ENCODE measurements around the gene ST7.

- no peak for TF ChIP-seq POLR2A (IDR thresholded peaks at IDR 0.05)
- no peak for TF ChIP-seq CTCF (IDR thresholded peaks at IDR 0.05)
- TF ChIP-seq EP300 (IDR thresholded peaks at IDR 0.05): no peak
- no peak for TF ChIP-seq POLR2AphosphoS5 (IDR thresholded peaks at IDR 0.05)
These were observed 92.8 kb downstream of the ST7 start for GRCh38 chr7:117045927-117046710.

Data from sigmoid colon (tissue), 4 donors.